ENCODE results near the gene NOP56. TPM values are rescaled to one million over a fixed set of nuclear protein-coding genes. Genes with fewer than 3 reads are reported as not detected.

Gene NOP56
- total RNA-seq, 1 experiment from 2014 or later: 582 TPM

- H3K9me2 ChIP-seq (ENCODE audit: insufficient read depth): no peaks in the 10 kb centered on the region
- ChIA-PET CTCF (interaction anchor here (1.2 to 1.7 kb wide), 3 partner anchors 54 to 65 kb away, joined by 3 to 6 read pairs (median 5); no protein-coding TSS in a partner anchor), RAD21 (ENCODE audit: low non-redundant PET in 1 of 2, low total read pairs in 2 of 2, uncharacterized antibody in 2 of 2, unreplicated experiment in 2 of 2) (interaction anchor here in 1 of 2 experiments (0.6 kb wide), 1 partner anchor 9 kb away, joined by 4 read pairs; no protein-coding TSS in a partner anchor), POLR2A (no interaction called here)
- H3K27ac ChIP-seq (ENCODE audit: low read depth, low read length): no peak overlapping the region
- no peak overlapping the region for H3K4me3 ChIP-seq (replicated peaks in 1 of 2; ENCODE audit: low read depth in 1 of 2, low read length in 2 of 2)
- ATAC-seq (peak; percentile 56), DNase-seq (ENCODE audit: low read depth, low spot score) (peak; percentile 15)
- H3K36me3 ChIP-seq (ENCODE audit: control insufficient read depth in 1 of 2, insufficient read depth in 2 of 2, low read length in 2 of 2): no peaks in the 10 kb centered on the region
- H3K4me2 ChIP-seq (ENCODE audit: low read length): no peak overlapping the region
- no peaks in the 10 kb centered on the region for H3K27me3 ChIP-seq (ENCODE audit: insufficient read depth, low read length)
- TF ChIP-seq SRF (IDR thresholded peaks at IDR 0.05; ENCODE audit: low read depth) (no peak), CEBPB (IDR thresholded peaks at IDR 0.05; ENCODE audit: low read depth) (no peak), CTCF (IDR thresholded peaks at IDR 0.05 in 2 of 3, conservative IDR thresholded peaks at IDR 0.05 in 1 of 3; ENCODE audit: borderline replicate concordance in 1 of 3, insufficient read depth in 1 of 3, low read depth in 2 of 3, low read length in 2 of 3) (peak; percentile 47 to 82 (median 75)), RAD21 (IDR thresholded peaks at IDR 0.05; ENCODE audit: low read depth) (peak; percentile 72), ZNF274 (IDR thresholded peaks at IDR 0.05; ENCODE audit: low read depth, low read length) (no peak), TCF7L2 (IDR thresholded peaks at IDR 0.05; ENCODE audit: borderline replicate concordance, extremely low read depth, insufficient read depth, insufficient read length) (no peak), JUND (IDR thresholded peaks at IDR 0.05) (no peak), ELF1 (IDR thresholded peaks at IDR 0.05; ENCODE audit: borderline replicate concordance, low read depth) (no peak)
- H2AFZ ChIP-seq (ENCODE audit: low read depth, low read length, poor library complexity, severe bottlenecking): peak overlapping the region; percentile 84
- H4K20me1 ChIP-seq (ENCODE audit: insufficient read depth): no peaks in the 10 kb centered on the region
- no peaks in the 10 kb centered on the region for H3K79me2 ChIP-seq (ENCODE audit: insufficient read depth, low read length)
- intact Hi-C loops (cut with micrococcal nuclease): loop anchor here (2.0 to 5.0 kb wide), 2 partner anchors 55 to 164 kb away; no protein-coding TSS in a partner anchor
- BruUV-seq (replicated peaks): no TSS peak
- H3K4me1 ChIP-seq (ENCODE audit: control insufficient read depth in 1 of 2, insufficient read depth in 2 of 2, low read length in 2 of 2): peaks cover 0 to 11% of the 10 kb centered on the region in 2 experiments; a peak in 2 of 4 replicates
- H3K9ac ChIP-seq (ENCODE audit: low read length): no peak overlapping the region
- no peaks in the 10 kb centered on the region for H3K9me3 ChIP-seq (ENCODE audit: control insufficient read depth in 1 of 2, insufficient read depth in 1 of 2, low read depth in 1 of 2, low read length in 2 of 2)
These were observed 35.7 kb downstream of the NOP56 start for GRCh38 chr20:2688041-2688591.
